Stomach (tissue), 9 donors: ENCODE results near the gene BPIFB1. TPM values are rescaled to one million over a fixed set of nuclear protein-coding genes. Genes with fewer than 3 reads are reported as not detected.

ENCODE experiments used
- DNase-seq, 2 donors: peaks; one replicate each; pipeline versions ENCODE4 v3.0.0 to v3.0.0-alpha.2; 2013 to 2019
- H3K27ac ChIP-seq, 5 donors: fragments of 200-600 bp in 4 of 5; sonication (generic) in 4 of 5; one replicate each; pipeline ENCODE4 v1.5.1; 2013 to 2019; ENCODE audit warnings: mild to moderate bottlenecking in 1 of 5, moderate library complexity in 1 of 5
- H3K27me3 ChIP-seq, 3 donors: fragments of 200-600 bp; sonication (generic); one replicate each; pipeline ENCODE4 v1.5.1; 2017 to 2019; ENCODE audit warnings: mixed run types in 1 of 3
- H3K36me3 ChIP-seq, 4 donors: fragments of 200-600 bp; sonication (generic); 1 replicate in 3 of 4; 2 replicates in 1 of 4; pipeline ENCODE4 v1.5.1; 2016 to 2019
- H3K4me1 ChIP-seq, 4 donors: fragments of 200-600 bp; sonication (generic); one replicate each; pipeline ENCODE4 v1.5.1; 2016 to 2019
- H3K4me3 ChIP-seq, 4 donors: fragments of 200-600 bp; sonication (generic) in 3 of 4; one replicate each; pipeline ENCODE4 v1.5.1; 2016 to 2019; ENCODE audit warnings: mild to moderate bottlenecking in 1 of 4
- H3K9me3 ChIP-seq, 4 donors: fragments of 200-600 bp; sonication (generic); one replicate each; pipeline ENCODE4 v1.5.1; 2016 to 2019
- EP300 ChIP-seq: sonication (generic); formaldehyde crosslinking; IDR thresholded peaks from one replicate; pipeline ENCODE4 v1.6.1; 2017; ENCODE audit warnings: antibody characterized with exemption
- POLR2A ChIP-seq, 4 donors: fragments of 450-650 bp; IDR thresholded peaks; one replicate each; pipeline ENCODE4 v1.6.1; 2016; ENCODE audit warnings: antibody characterized with exemption in 4 of 4, control low read depth in 2 of 4, mild to moderate bottlenecking in 1 of 4, moderate library complexity in 1 of 4
- POLR2AphosphoS5 ChIP-seq, 3 donors: sonication (generic); formaldehyde crosslinking; IDR thresholded peaks; one replicate each; pipeline ENCODE4 v1.6.1; 2016; ENCODE audit warnings: antibody characterized with exemption in 3 of 3
- WGBS, 5 donors: extraction: QIAGEN DNeasy Blood & Tissue Kit in 3 of 5; methylation state at CpG; one replicate each; pipeline versions ENCODE4 v1.1.5 to v1.1.7; 2013 to 2018; 5-methylcytosine and 5-hydroxymethylcytosine counted together
- intact Hi-C: fragments of 100-400 bp; cut with DNase I; formaldehyde crosslinking; loops from one replicate; pipeline ENCODE4 v1.15.1; 2023; ENCODE audit warnings: low total_unique reads
- polyA plus RNA-seq, 3 donors: library from polyadenylated mRNA; stranded (reverse); fragments of 200-250 nt; gene quantifications; one replicate each; pipeline ENCODE4 v1.2.3, GENCODE V29; 2013
- total RNA-seq, 5 donors: library from RNA; depleted of rRNA; stranded (reverse); fragments of >200 nt; gene quantifications; one replicate each; pipeline versions ENCODE4 v1.1.0 to v1.2.3, GENCODE V29; 2014 to 2016
- TF ChIP-seq, protein P1 (sequence below), 7 experiments: fragments of 450-650 bp in 4 of 7; fragments of 200-600 bp in 3 of 7; sonication (generic) in 3 of 7; IDR thresholded peaks; one replicate each; pipeline ENCODE4 v1.5.1; 2016 to 2019; ENCODE audit warnings: antibody characterized with exemption in 7 of 7, control low read depth in 2 of 7, mild to moderate bottlenecking in 1 of 7
- donor health status: healthy with polysubstance abuse.
- donor health status: Bipolar disorder and iron deficiency.
- donor health status: healthy.

BPIFB1 gene
- total and polyA plus RNA-seq, 8 donors, result 2.3 to 169 (median 37.9) TPM; not detected in 1

DNA sequence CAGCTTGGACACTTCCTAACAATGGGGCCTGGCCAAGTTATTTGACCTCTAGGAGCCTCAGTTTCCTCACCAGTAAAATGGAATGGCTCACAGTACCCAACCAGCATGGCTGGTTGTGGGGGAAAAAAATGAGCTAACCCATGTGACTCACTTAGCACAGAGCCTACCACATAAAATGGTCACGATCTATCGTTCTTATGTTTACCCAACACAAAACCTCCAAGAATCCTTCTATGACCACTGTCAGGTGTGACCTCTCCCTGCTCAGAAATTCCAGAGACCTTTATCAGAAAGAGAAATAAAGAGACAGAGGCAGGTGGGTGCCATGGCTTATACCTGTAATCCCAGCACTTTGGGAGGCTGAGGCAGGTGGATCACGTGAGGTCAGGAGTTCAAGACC, 39.4 kb downstream of the BPIFB1 start:
- intact Hi-C loops, result no loop called here
- H3K27me3 ChIP-seq, result peaks cover 0 to 62% (median 2%) of the 10 kb centered on the region in 3 donors
- H3K9me3 ChIP-seq, result no peaks in the 10 kb centered on the region
- WGBS, 5 donors, result 52 to 89% (median 71%) methylated on average over 3 of the region's 3 CpGs
- no peak for TF ChIP-seq POLR2AphosphoS5 (IDR thresholded peaks at IDR 0.05)
- TF ChIP-seq EP300, result no peak
- no peak for TF ChIP-seq POLR2A (IDR thresholded peaks at IDR 0.05)
- TF ChIP-seq, protein P1, sequence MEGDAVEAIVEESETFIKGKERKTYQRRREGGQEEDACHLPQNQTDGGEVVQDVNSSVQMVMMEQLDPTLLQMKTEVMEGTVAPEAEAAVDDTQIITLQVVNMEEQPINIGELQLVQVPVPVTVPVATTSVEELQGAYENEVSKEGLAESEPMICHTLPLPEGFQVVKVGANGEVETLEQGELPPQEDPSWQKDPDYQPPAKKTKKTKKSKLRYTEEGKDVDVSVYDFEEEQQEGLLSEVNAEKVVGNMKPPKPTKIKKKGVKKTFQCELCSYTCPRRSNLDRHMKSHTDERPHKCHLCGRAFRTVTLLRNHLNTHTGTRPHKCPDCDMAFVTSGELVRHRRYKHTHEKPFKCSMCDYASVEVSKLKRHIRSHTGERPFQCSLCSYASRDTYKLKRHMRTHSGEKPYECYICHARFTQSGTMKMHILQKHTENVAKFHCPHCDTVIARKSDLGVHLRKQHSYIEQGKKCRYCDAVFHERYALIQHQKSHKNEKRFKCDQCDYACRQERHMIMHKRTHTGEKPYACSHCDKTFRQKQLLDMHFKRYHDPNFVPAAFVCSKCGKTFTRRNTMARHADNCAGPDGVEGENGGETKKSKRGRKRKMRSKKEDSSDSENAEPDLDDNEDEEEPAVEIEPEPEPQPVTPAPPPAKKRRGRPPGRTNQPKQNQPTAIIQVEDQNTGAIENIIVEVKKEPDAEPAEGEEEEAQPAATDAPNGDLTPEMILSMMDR (IDR thresholded peaks at IDR 0.05), result no peak
- H3K36me3 ChIP-seq, result no peaks in the 10 kb centered on the region
- DNase-seq, result no peak
- H3K27ac ChIP-seq, result no peak overlapping the region
- no peaks in the 10 kb centered on the region for H3K4me1 ChIP-seq
- H3K4me3 ChIP-seq, result no peak overlapping the region

DNA sequence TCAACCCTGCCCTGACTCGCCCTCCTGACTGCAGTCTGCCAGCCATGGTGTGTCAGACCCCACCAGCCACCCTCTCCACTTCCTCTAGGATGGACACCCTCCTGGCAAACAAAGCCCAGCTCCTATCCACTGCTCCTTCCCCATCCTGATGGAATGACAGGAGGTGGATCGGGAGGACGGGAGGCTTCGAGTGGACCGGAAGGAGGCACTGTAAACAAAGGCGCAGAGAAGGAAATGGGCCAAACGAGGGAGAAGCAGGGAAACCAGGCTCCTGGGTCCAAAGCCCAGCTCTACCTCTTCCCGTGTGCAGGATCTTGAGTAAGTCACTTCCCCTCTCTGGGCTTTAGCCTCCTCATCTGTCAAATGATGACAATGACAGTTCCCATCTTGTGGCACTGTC, 40.2 kb downstream of the BPIFB1 start:
- 32 to 49% (median 46%) methylated on average over 8 of the region's 8 CpGs for WGBS, 5 donors
- H3K4me1 ChIP-seq, result no peaks in the 10 kb centered on the region
- TF ChIP-seq, protein P1 (IDR thresholded peaks at IDR 0.05), result no peak
- TF ChIP-seq POLR2A (IDR thresholded peaks at IDR 0.05) (no peak), EP300 (no peak), POLR2AphosphoS5 (IDR thresholded peaks at IDR 0.05) (no peak)
- H3K36me3 ChIP-seq, result no peaks in the 10 kb centered on the region
- no peaks in the 10 kb centered on the region for H3K9me3 ChIP-seq
- peaks cover 0 to 56% (median 2%) of the 10 kb centered on the region in 3 donors for H3K27me3 ChIP-seq
- intact Hi-C loops, result no loop called here
- H3K4me3 ChIP-seq, result no peak overlapping the region
- no peak overlapping the region for H3K27ac ChIP-seq
- DNase-seq, result no peak

DNA sequence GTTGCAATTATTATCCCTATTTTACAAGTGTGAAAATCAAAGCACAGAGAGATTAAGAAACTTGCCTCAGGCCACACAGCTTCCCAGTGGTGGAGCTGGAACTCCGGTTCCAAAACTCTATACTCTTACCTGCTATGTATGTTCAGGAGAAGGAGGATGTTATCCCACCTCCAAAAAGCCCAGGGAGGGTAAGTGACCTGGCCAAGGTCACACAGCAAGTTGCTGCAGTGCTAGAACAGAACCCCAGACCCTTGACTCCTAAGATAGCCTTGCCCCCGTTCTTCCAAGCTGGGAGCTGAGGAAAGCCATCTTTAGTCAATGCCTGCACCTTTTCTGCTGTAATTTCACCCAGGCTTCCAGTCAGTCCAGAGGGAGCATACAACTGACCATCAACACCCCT, 42.3 kb downstream of the BPIFB1 start:
- no peak overlapping the region for H3K4me3 ChIP-seq
- 66 to 94% (median 90%) methylated on average over 2 of the region's 2 CpGs for WGBS, 5 donors
- H3K9me3 ChIP-seq, result no peaks in the 10 kb centered on the region
- H3K27me3 ChIP-seq, result peaks cover 0 to 51% (median 2%) of the 10 kb centered on the region in 3 donors
- no peaks in the 10 kb centered on the region for H3K4me1 ChIP-seq
- H3K27ac ChIP-seq, result no peak overlapping the region
- TF ChIP-seq POLR2AphosphoS5 (IDR thresholded peaks at IDR 0.05) (no peak), EP300 (no peak), POLR2A (IDR thresholded peaks at IDR 0.05) (no peak)
- TF ChIP-seq, protein P1 (IDR thresholded peaks at IDR 0.05), result no peak
- intact Hi-C loops, result no loop called here
- no peak for DNase-seq
- H3K36me3 ChIP-seq, result no peaks in the 10 kb centered on the region

DNA sequence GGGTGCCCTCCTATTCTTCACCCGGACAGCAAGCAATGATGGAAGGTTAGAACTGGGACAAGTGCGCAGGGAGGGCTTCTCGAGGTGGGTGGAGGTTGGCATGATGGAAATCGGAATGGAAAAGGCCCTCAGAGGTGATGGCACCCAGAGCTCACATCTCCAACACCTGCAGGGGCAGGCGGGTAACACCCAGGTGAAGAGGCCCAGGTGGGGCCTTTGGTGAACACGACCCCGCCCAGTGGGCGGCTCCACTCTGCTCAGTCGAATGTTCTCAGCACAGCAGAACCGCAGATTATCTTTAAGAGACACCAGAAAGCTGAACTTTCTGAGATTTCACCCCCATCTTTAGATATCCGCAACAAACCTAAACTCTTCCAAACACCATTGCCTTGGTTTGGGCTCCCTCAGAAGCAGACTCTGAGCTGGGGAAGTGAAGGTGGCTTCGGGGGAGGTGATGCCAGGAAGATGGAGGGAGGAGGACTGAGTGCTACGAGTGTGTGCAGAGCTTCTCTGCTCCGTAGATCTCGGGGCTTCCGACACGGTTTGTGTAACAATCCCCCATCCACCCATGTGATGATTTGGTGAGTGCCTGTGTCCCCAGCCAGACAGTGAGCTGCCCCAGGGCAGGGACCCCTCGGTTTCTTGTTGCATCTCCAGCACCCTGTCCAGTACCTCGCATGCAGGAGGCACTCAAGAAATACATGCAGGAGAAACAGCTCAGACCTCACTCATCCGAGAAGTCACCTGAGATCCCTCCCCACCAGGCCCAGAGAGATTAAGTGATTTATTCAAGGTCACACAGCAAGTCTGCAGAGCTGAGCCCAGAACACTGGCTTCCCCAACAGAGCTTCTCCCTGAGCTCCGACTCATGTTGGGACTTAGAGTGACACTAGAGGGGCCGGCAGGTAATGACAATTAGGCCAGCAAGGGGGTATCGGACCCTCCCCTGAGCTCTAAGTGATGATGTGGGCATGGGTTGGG, 45.4 kb downstream of the BPIFB1 start:
- no peaks in the 10 kb centered on the region for H3K4me1 ChIP-seq
- TF ChIP-seq POLR2A (IDR thresholded peaks at IDR 0.05) (no peak), POLR2AphosphoS5 (IDR thresholded peaks at IDR 0.05) (no peak), EP300 (no peak)
- TF ChIP-seq, protein P1 (IDR thresholded peaks at IDR 0.05), result no peak
- WGBS, 5 donors, result 68 to 75% (median 69%) methylated on average over 18 to 23 of the region's 23 CpGs

More for the DNA sequence above, 45.4 kb downstream of the BPIFB1 start:
- H3K4me3 ChIP-seq, result no peak overlapping the region
- peaks cover 0 to 44% (median 2%) of the 10 kb centered on the region in 3 donors for H3K27me3 ChIP-seq
- DNase-seq, result no peak
- H3K27ac ChIP-seq, result no peak overlapping the region
- intact Hi-C loops, result no loop called here
- H3K9me3 ChIP-seq, result no peaks in the 10 kb centered on the region
- H3K36me3 ChIP-seq, result no peaks in the 10 kb centered on the region
